Gastrocnemius medialis (tissue), 4 donors: ENCODE data around the gene LILRB2.

Experiments
- CTCF ChIP-seq, 5 experiments: fragments of 450-650 bp in 3 of 5; fragments of 200-600 bp in 2 of 5; sonication (generic) in 2 of 5; IDR thresholded peaks in 4 of 5; conservative IDR thresholded peaks in 1 of 5; 1 replicate in 4 of 5; 2 replicates in 1 of 5; pipeline ENCODE4 v1.5.1; 2016 to 2019; ENCODE audit warnings: antibody characterized with exemption in 5 of 5, mild to moderate bottlenecking in 3 of 5, moderate library complexity in 3 of 5
- POLR2A ChIP-seq, 2 donors: fragments of 450-650 bp; IDR thresholded peaks; one replicate each; pipeline ENCODE4 v1.6.1; 2017; ENCODE audit warnings: antibody characterized with exemption in 2 of 2, mild to moderate bottlenecking in 2 of 2, moderate library complexity in 2 of 2

DNA sequence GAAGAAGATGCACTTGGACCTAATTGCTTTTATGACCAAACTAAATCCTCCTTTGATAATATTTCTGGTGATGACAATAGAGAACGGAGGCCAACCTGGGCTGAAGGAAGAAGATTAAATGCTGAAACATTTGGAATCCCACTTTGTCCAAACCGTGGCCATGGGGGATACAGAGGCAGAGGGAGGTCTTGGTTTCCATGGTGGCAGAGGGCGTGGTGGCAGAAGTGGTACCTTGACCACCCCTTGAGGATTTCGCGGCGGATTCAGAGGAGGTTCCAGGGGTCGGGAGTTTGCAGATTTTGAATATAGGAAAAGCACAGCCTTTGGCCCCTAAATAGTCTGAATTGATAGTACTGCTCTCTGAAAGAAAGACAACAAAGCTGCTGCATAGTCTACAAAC lies 50.9 kb downstream of the LILRB2 start:
- TF ChIP-seq CTCF (IDR thresholded peaks at IDR 0.05 in 4 of 5, conservative IDR thresholded peaks at IDR 0.05 in 1 of 5) (no peak), POLR2A (IDR thresholded peaks at IDR 0.05) (no peak)
